Measurements from ENCODE around the gene PARK7. TPM values are rescaled to one million over a fixed set of nuclear protein-coding genes. Genes with fewer than 3 reads are reported as not detected.
"Not testable (repeated sequence)": the region's sequence is repeated elsewhere in the genome, so short reads cannot be mapped to it uniquely, and the experiment has no call there.

The PARK7 gene
- total and polyA plus RNA-seq, 7 experiments from 2014 or later, result 97.1 to 364 (median 114) TPM

GRCh38 chr1:7919880-7920279, 41.6 kb upstream of the PARK7 start:
- Mint-ChIP-seq H3K4me3 (no peak overlapping the region), H3K9me3 (peaks cover 0 to 2% (median 0%) of the 10 kb centered on the region in 11 donors), H3K27ac (no peak overlapping the region), H3K36me3 (no peaks in the 10 kb centered on the region), H3K4me1 (peaks cover 0 to 19% (median 5%) of the 10 kb centered on the region in 7 donors), H3K27me3 (no peaks in the 10 kb centered on the region)
- no peak overlapping the region for H3K4me3 ChIP-seq (ENCODE audit: low read length)
- DNase-seq, result no peak
- no peaks in the 10 kb centered on the region for H3K36me3 ChIP-seq (ENCODE audit: control insufficient read depth in 2 of 3, insufficient read depth in 3 of 3, low read length in 3 of 3)
- ATAC-seq, result no peak
- peaks cover 0 to 17% of the 10 kb centered on the region in 2 donors for H3K4me1 ChIP-seq (ENCODE audit: control insufficient read depth in 2 of 2, insufficient read depth in 2 of 2, low read length in 2 of 2)
- no peaks in the 10 kb centered on the region for H3K9me3 ChIP-seq (ENCODE audit: control insufficient read depth in 2 of 3, low read length in 3 of 3)
- H3K27ac ChIP-seq (ENCODE audit: low read depth, low read length), result no peak overlapping the region
- no peaks in the 10 kb centered on the region for H3K27me3 ChIP-seq (ENCODE audit: control insufficient read depth in 2 of 2, insufficient read depth in 2 of 2, low read length in 2 of 2)
- intact Hi-C loops (cut with micrococcal nuclease), result no loop called here
- POLR2A ChIA-PET, result no interaction called here
- CTCF ChIA-PET, result no interaction called here

- H3K27me3 Mint-ChIP-seq, result no peaks in the 10 kb centered on the region
- Histone ChIP-seq H3K27me3 (ENCODE audit: control insufficient read depth in 2 of 2, insufficient read depth in 2 of 2, low read length in 2 of 2) (no peaks in the 10 kb centered on the region), H3K27ac (ENCODE audit: low read depth, low read length) (no peak overlapping the region), H3K36me3 (ENCODE audit: control insufficient read depth in 2 of 3, insufficient read depth in 3 of 3, low read length in 3 of 3) (no peaks in the 10 kb centered on the region), H3K9me3 (ENCODE audit: control insufficient read depth in 2 of 3, low read length in 3 of 3) (no peaks in the 10 kb centered on the region), H3K4me3 (ENCODE audit: low read length) (no peak overlapping the region), H3K4me1 (ENCODE audit: control insufficient read depth in 2 of 2, insufficient read depth in 2 of 2, low read length in 2 of 2) (peaks cover 0 to 5% of the 10 kb centered on the region in 2 donors)
- DNase-seq (no peak), ATAC-seq (no peak)
- CTCF ChIA-PET, result no interaction called here
- no peak overlapping the region for H3K27ac Mint-ChIP-seq
- H3K36me3 Mint-ChIP-seq, result no peaks in the 10 kb centered on the region
- peaks cover 0 to 2% (median 0%) of the 10 kb centered on the region in 11 donors for H3K9me3 Mint-ChIP-seq
- POLR2A ChIA-PET, result no interaction called here
- intact Hi-C loops (cut with micrococcal nuclease), result no loop called here
- no peak overlapping the region for H3K4me3 Mint-ChIP-seq
- H3K4me1 Mint-ChIP-seq, result peaks cover 0 to 8% (median 0%) of the 10 kb centered on the region in 7 donors
Measured at GRCh38 chr1:7921796-7922195, 39.7 kb upstream of the PARK7 start.

GRCh38 chr1:7922301-7922700, 39.2 kb upstream of the PARK7 start:
- Histone ChIP-seq H3K36me3 (ENCODE audit: control insufficient read depth in 2 of 3, insufficient read depth in 3 of 3, low read length in 3 of 3) (no peaks in the 10 kb centered on the region), H3K4me3 (ENCODE audit: low read length) (no peak overlapping the region), H3K27ac (ENCODE audit: low read depth, low read length) (no peak overlapping the region), H3K4me1 (ENCODE audit: control insufficient read depth in 2 of 2, insufficient read depth in 2 of 2, low read length in 2 of 2) (peaks cover 0 to 5% of the 10 kb centered on the region in 2 donors), H3K9me3 (ENCODE audit: control insufficient read depth in 2 of 3, low read length in 3 of 3) (no peaks in the 10 kb centered on the region), H3K27me3 (ENCODE audit: control insufficient read depth in 2 of 2, insufficient read depth in 2 of 2, low read length in 2 of 2) (no peaks in the 10 kb centered on the region)
- ATAC-seq (no peak), DNase-seq (no peak)
- CTCF ChIA-PET, result no interaction called here
- intact Hi-C loops (cut with micrococcal nuclease), result no loop called here
- Mint-ChIP-seq H3K27me3 (peaks cover 0 to 3% (median 0%) of the 10 kb centered on the region in 5 donors), H3K4me1 (peaks cover 0 to 8% (median 0%) of the 10 kb centered on the region in 7 donors), H3K27ac (no peak overlapping the region), H3K36me3 (peaks cover 0 to under 1% (median 0%) of the 10 kb centered on the region in 5 donors), H3K4me3 (no peak overlapping the region), H3K9me3 (no peaks in the 10 kb centered on the region)
- POLR2A ChIA-PET, result no interaction called here

GRCh38 chr1:7927061-7927460, 34.5 kb upstream of the PARK7 start:
- intact Hi-C loops (cut with micrococcal nuclease); H3K36me3 ChIP-seq (ENCODE audit: control insufficient read depth in 2 of 3, insufficient read depth in 3 of 3, low read length in 3 of 3); CTCF ChIA-PET; H3K36me3 Mint-ChIP-seq; H3K9me3 ChIP-seq (ENCODE audit: control insufficient read depth in 2 of 3, low read length in 3 of 3); H3K4me3 ChIP-seq (ENCODE audit: low read length); ATAC-seq; DNase-seq; POLR2A ChIA-PET; H3K9me3 Mint-ChIP-seq; H3K27ac ChIP-seq (ENCODE audit: low read depth, low read length); H3K4me3 Mint-ChIP-seq; H3K27me3 ChIP-seq (ENCODE audit: control insufficient read depth in 2 of 2, insufficient read depth in 2 of 2, low read length in 2 of 2); H3K27me3 Mint-ChIP-seq: not testable (repeated sequence)
- peaks cover 19 to 24% (median 22%) of the 10 kb centered on the region in 7 donors for H3K4me1 Mint-ChIP-seq
- H3K4me1 ChIP-seq (ENCODE audit: control insufficient read depth in 2 of 2, insufficient read depth in 2 of 2, low read length in 2 of 2), result peaks cover 13 to 17% of the 10 kb centered on the region in 2 donors
- peak overlapping the region in 1 of 9 donors; percentile 62 for H3K27ac Mint-ChIP-seq

GRCh38 chr1:7928247-7928646, 33.3 kb upstream of the PARK7 start:
- H3K4me3 ChIP-seq (ENCODE audit: low read length), result no peak overlapping the region
- Mint-ChIP-seq H3K4me3 (no peak overlapping the region), H3K27ac (peak overlapping the region in 1 of 9 donors; percentile 3), H3K9me3 (no peaks in the 10 kb centered on the region), H3K27me3 (peaks cover 0 to 4% (median 0%) of the 10 kb centered on the region in 5 donors), H3K36me3 (peaks cover 0 to 1% (median 0%) of the 10 kb centered on the region in 5 donors), H3K4me1 (peaks cover 19 to 26% (median 24%) of the 10 kb centered on the region in 7 donors)
- peaks cover 13 to 17% of the 10 kb centered on the region in 2 donors for H3K4me1 ChIP-seq (ENCODE audit: control insufficient read depth in 2 of 2, insufficient read depth in 2 of 2, low read length in 2 of 2)
- H3K27me3 ChIP-seq (ENCODE audit: control insufficient read depth in 2 of 2, insufficient read depth in 2 of 2, low read length in 2 of 2), result no peaks in the 10 kb centered on the region
- DNase-seq (no peak), ATAC-seq (no peak)
- no peak overlapping the region for H3K27ac ChIP-seq (ENCODE audit: low read depth, low read length)
- H3K9me3 ChIP-seq (ENCODE audit: control insufficient read depth in 2 of 3, low read length in 3 of 3), result no peaks in the 10 kb centered on the region
- ChIA-PET POLR2A (no interaction called here), CTCF (no interaction called here)
- intact Hi-C loops (cut with micrococcal nuclease), result no loop called here
- H3K36me3 ChIP-seq (ENCODE audit: control insufficient read depth in 2 of 3, insufficient read depth in 3 of 3, low read length in 3 of 3), result no peaks in the 10 kb centered on the region

- intact Hi-C loops (cut with micrococcal nuclease), result loop anchor here in 1 of 2 donors (1.0 kb wide), 1 partner anchor 32 kb away; the partner anchor contains the start of gene PARK7
- POLR2A ChIA-PET, result interaction anchor here (0.7 kb wide), 1 partner anchor 594 kb away, joined by 3 read pairs; no protein-coding TSS in a partner anchor
- peaks cover 0 to 1% (median 0%) of the 10 kb centered on the region in 5 donors for H3K36me3 Mint-ChIP-seq
Measured at GRCh38 chr1:7929637-7930036, 31.9 kb upstream of the PARK7 start.

More at GRCh38 chr1:7929637-7930036, 31.9 kb upstream of the PARK7 start:
- Histone ChIP-seq H3K9me3 (ENCODE audit: control insufficient read depth in 2 of 3, low read length in 3 of 3) (no peaks in the 10 kb centered on the region), H3K4me3 (ENCODE audit: low read length) (no peak overlapping the region), H3K36me3 (ENCODE audit: control insufficient read depth in 2 of 3, insufficient read depth in 3 of 3, low read length in 3 of 3) (no peaks in the 10 kb centered on the region), H3K27me3 (ENCODE audit: control insufficient read depth in 2 of 2, insufficient read depth in 2 of 2, low read length in 2 of 2) (no peaks in the 10 kb centered on the region), H3K27ac (ENCODE audit: low read depth, low read length) (no peak overlapping the region), H3K4me1 (ENCODE audit: control insufficient read depth in 2 of 2, insufficient read depth in 2 of 2, low read length in 2 of 2) (peaks cover 13 to 17% of the 10 kb centered on the region in 2 donors)
- Mint-ChIP-seq H3K27me3 (peaks cover 0 to 4% (median 0%) of the 10 kb centered on the region in 5 donors), H3K27ac (peak overlapping the region in 1 of 9 donors; percentile 34), H3K4me3 (peak overlapping the region in 4 of 10 donors; percentile 21 to 67 (median 38)), H3K9me3 (no peaks in the 10 kb centered on the region), H3K4me1 (peaks cover 19 to 26% (median 24%) of the 10 kb centered on the region in 7 donors)
- CTCF ChIA-PET, result no interaction called here
- no peak for DNase-seq
- no peak for ATAC-seq

Data from naive thymus-derived CD4-positive, alpha-beta T cell (primary cell).